Measurements from ENCODE around the gene EIF4H.

EIF4H gene

DNA sequence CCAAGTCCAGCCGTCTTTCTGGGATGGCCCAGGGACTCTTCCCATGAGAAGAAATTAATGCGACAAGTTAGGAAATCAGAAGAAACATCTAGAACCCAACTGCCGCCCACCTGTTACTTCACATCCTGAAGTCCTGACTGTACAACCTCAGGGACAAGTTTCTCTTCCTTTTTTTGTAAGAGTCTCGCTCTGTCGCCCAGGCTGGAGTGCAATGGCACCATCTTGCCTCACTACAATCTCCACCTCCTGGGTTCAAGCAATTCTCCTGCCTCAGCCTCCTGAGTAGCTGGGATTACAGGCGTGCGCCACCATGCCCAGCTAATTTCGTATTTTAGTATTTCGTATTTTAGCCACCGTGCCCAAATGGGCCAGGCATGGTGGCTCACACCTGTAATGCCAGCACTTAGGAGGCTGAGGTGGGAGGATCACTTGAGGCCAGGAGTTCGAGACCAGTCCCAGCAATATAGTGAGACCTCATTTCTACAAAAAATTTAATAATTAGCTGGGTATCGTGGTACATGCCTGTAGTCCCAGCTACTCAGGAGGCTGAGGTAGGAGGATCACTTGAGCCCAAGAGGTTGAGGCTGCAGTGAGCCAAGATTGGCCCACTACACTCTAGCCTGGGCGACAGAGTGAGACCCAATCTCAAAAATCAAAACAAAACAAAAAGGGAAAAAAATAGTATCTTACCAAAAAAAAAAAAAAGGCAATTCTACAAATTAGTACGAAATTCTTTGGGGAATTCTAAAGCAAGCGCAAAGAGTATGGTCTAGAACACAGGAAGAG is 56.5 kb downstream of the EIF4H start:
- DNase-seq (ENCODE audit: low read depth in 1 of 2, low spot score in 1 of 2), result no peak
- in situ Hi-C loops (cut with HindIII; ENCODE audit: low pct_unique_long_range_greater_than_20kb, low sequenced_read_pairs), result no loop called here
- no peak for TF ChIP-seq JUND (IDR thresholded peaks at IDR 0.05; ENCODE audit: low read depth)

DNA sequence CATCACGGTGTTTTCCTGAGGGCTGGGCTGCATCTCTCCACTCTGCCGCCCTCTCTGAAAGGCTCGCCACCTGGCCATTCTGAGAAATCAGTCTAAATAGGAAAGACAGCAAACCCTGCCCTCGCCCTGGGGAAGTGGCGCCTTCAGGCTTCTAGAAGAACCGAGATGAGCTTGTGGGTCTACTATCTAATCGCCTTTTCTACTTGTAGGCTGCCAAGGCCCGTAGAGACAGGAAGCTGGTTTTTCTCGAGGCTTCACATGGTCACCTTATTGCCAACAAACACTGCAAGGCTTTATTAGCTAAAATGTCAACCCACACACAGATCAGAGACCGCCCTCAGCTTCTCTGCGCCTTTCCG is 57.1 kb downstream of the EIF4H start:
- no peak for DNase-seq (ENCODE audit: low read depth in 1 of 2, low spot score in 1 of 2)
- in situ Hi-C loops (cut with HindIII; ENCODE audit: low pct_unique_long_range_greater_than_20kb, low sequenced_read_pairs), result no loop called here

DNA sequence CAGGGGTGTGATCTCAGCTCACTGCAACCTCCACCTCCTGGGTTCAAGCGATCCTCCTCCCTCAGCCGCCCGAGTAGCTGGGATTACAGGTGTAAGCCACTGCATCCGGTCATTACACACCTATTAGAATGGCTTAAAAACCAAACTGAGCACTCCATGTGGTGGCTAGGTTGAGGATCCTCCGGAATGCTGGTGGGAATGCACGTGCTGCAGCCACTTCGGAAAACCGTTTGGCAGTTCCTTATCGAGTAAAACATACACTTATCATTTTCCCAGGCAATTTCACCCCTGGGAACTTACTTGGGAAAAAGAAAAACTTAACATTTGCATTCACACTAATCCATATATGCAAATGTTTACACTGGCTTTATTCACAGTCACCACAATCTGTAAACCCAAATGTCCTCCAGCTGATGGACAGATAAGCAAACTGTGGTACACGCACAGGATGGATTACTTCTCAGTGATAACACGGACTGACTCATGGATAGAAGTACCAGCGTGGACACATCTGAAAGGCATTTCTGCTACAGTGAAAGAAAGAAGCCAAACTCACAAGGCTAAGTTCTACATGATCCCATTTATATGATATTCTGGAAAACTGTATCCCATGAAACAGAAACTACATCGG is 59.6 kb downstream of the EIF4H start:
- DNase-seq (ENCODE audit: low read depth in 1 of 2, low spot score in 1 of 2), result no peak
- TF ChIP-seq JUND (IDR thresholded peaks at IDR 0.05; ENCODE audit: low read depth), result no peak
- in situ Hi-C loops (cut with HindIII; ENCODE audit: low pct_unique_long_range_greater_than_20kb, low sequenced_read_pairs), result no loop called here

More for the DNA sequence above, 57.1 kb downstream of the EIF4H start:
- TF ChIP-seq JUND (IDR thresholded peaks at IDR 0.05; ENCODE audit: low read depth), result no peak

- in situ Hi-C loops (cut with HindIII; ENCODE audit: low pct_unique_long_range_greater_than_20kb, low sequenced_read_pairs), result no loop called here
- no peak for DNase-seq (ENCODE audit: low read depth in 1 of 2, low spot score in 1 of 2)
- no peak for TF ChIP-seq JUND (IDR thresholded peaks at IDR 0.05; ENCODE audit: low read depth)
These were observed 61.5 kb downstream of the EIF4H start for GRCh38 chr7:74235518-74236268.

DNA sequence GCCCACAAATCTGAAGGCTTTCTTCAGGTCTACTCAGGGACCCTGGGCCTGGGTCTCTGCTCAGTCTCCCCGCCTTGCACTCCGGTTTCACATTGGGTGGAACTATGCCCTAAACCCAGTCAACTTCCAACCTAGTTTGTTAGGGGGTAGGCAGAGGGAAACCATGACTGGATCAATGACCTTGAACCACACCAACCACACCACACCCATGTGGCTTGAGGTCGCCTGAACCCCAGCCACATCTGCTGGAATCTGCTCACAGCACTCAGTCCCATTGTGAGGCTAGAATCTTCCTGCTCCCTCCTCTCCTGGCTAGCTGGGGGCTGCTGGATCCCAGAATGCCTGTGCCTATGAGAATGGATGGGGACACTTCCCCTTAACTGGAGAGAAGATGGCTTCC is 62.1 kb downstream of the EIF4H start:
- DNase-seq (ENCODE audit: low read depth in 1 of 2, low spot score in 1 of 2), result no peak
- in situ Hi-C loops (cut with HindIII; ENCODE audit: low pct_unique_long_range_greater_than_20kb, low sequenced_read_pairs), result no loop called here
- no peak for TF ChIP-seq JUND (IDR thresholded peaks at IDR 0.05; ENCODE audit: low read depth)

GRCh38 chr7:74240482-74240881 is 66.3 kb downstream of the EIF4H start:
- no peak for DNase-seq (ENCODE audit: low read depth in 1 of 2, low spot score in 1 of 2)
- in situ Hi-C loops (cut with HindIII; ENCODE audit: low pct_unique_long_range_greater_than_20kb, low sequenced_read_pairs), result no loop called here
- TF ChIP-seq JUND (IDR thresholded peaks at IDR 0.05; ENCODE audit: low read depth), result no peak

- no peak for TF ChIP-seq JUND (IDR thresholded peaks at IDR 0.05; ENCODE audit: low read depth)
- DNase-seq (ENCODE audit: low read depth in 1 of 2, low spot score in 1 of 2), result no peak
- in situ Hi-C loops (cut with HindIII; ENCODE audit: low pct_unique_long_range_greater_than_20kb, low sequenced_read_pairs), result no loop called here
These were observed 67.9 kb downstream of the EIF4H start for GRCh38 chr7:74242122-74242443.

DNA sequence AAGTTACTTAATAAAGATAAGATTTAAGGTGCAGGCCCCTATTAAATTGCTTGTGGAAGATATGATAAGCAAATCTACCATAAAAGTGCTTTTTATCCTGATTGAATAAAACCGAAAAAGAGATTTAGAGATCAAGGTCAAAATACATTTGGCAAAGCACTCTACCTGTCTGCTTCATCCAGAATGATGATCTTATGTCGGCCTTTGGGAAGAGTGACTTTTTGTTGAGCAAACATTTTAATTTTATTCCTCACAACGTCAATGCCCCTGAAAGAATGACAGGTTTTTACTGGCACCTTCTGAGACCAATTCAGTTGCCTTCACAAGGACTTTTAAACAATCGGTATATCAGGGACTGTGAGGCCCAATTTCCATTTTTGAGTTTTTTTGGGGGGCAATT is 72.3 kb downstream of the EIF4H start:
- DNase-seq (ENCODE audit: low read depth in 1 of 2, low spot score in 1 of 2), result no peak
- in situ Hi-C loops (cut with HindIII; ENCODE audit: low pct_unique_long_range_greater_than_20kb, low sequenced_read_pairs), result no loop called here
- TF ChIP-seq JUND (IDR thresholded peaks at IDR 0.05; ENCODE audit: low read depth), result no peak

All from T47D (cell line).